Measurements from ENCODE around the gene ROR1.

The ROR1 gene

DNA sequence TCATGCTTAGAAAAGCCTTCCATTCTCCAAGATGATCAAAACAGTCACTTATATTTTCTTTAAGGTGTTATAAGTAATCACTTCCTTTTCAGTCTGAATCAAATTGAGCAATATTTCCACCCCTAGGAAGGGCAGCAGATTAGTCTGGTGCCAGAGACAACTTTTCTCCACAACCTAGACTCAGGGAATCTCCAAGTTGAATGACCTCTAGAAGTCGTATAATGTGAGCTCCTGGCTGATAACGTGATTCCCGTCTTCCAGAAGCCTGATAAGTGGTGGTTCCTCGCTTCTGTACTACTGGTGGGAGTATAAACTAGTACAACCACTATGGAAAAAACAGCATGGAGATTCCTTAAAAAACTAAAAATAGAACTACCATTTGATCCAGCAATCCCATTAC, 251.2 kb downstream of the ROR1 start:
- no peak for DNase-seq (ENCODE audit: low spot score)

DNA sequence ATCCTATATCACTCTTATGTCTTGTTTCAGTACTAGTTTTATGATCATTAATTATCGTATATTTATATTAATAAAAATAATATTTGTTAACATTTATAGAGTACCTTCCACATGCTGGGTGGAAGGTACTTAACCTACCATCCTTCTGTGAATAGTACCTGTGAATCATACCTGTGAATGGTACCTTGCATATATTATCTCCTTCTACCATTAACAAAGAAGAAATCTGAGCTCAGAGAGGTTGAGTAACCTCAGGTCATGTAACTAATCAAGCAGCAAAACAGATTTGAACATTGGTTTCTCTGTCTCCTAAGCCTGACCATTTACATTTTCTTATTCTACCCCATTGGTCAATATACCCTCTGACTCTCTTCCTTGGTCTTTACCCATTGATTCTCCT, 255.2 kb downstream of the ROR1 start:
- DNase-seq (ENCODE audit: low spot score), result no peak

DNA sequence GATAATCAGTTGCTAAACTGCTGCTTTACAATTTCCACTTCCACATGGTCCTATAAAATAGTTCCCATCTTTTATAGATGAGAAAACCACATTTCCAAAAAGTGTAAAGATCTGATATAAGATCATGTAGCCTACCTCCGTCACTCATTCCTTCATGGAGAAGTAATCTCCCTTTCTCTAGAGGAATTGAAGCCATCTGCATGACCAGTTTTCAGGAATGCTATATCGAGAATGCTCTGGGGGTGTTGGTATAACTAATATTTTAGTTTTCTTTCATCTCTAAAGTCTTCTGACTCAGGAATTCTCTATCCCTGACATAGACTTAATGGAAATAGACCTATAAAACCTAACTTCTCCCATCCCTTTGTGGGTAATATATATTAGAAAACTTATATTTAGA, 256.6 kb downstream of the ROR1 start:
- DNase-seq (ENCODE audit: low spot score), result no peak

DNA sequence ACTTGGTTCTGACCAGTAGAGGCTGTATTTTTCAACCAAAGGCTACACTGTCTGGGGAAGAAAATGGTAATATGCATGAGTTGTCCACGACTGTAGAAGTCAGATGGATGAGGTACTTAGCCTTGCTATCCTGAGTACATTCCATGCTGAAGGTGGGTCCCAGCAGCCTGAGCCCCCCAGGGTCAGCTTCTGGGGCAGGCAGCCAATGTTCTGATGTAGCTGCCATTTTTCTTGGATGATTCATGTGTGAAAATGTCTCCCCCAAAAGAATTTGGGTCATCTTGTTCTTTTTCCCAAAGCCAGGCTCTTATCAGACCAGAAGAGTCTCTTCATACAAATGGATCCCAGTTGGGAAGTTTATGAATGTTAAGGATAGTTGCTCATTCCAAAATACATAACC, 257.4 kb downstream of the ROR1 start:
- no peak for DNase-seq (ENCODE audit: low spot score)

DNA sequence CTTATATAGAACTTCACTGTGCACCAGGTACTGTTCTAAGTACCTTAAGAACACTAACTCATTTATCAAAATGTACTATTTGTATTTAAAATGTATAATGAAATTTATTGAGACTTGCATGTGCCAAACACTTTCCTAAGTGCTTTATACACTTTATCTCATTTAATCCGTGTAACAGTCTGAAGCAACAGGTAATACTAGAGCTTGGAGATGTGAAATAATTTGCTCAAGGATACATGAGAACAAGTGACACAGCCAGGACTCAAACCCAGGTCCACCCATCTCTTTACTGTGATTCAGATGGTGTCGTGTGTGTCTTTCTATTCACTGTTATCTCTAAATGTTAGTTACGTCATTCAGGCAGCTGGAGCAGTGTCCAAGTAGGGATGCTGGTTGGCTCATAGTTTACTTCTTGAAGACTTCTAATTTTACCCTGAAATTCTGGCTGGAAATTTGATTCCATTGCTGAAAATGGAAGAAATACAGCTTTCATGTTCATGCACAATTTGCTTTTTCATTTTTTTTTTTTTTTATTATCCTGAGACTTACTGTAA, 259.9 kb downstream of the ROR1 start:
- DNase-seq (ENCODE audit: low spot score), result no peak

DNA sequence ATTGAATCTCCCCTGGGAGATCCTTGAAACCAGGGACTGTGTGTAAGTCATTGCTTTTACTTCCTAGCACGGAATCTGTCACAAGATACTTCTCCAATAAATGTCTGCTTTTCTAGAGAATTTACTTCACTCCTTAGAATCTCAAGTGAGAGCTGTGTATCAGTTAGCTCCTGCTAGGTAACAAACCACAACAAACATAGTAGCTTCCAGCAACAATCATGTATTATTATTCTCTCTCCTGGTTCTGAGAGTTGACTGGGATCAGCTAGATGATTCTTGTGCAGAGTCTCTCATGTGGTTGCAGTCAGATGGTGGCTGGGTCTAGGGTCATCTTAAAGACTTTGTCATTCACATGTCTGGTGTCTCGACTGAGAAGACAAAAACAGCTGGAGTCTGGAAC, 262.7 kb downstream of the ROR1 start:
- DNase-seq (ENCODE audit: low spot score), result no peak

DNA sequence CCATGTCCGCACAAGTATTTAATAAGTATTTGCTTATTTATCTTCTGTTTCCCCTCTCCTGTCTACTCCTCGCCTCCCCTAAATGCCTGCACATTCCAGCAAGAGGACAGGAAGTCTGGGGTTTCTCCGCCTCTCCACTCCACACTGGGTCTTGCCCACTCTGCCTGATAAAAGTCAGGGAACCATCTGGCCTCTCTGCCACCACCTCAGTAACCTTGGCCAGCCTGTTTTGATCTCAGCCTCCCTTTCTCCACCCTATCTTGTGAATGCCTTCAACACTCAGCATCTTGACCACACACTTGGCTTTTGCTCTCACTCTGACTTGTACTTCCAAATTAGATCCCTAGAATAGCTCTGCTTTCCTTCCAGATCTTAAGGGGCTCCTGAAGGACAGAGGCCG, 264.3 kb downstream of the ROR1 start:
- DNase-seq (ENCODE audit: low spot score), result no peak

DNA sequence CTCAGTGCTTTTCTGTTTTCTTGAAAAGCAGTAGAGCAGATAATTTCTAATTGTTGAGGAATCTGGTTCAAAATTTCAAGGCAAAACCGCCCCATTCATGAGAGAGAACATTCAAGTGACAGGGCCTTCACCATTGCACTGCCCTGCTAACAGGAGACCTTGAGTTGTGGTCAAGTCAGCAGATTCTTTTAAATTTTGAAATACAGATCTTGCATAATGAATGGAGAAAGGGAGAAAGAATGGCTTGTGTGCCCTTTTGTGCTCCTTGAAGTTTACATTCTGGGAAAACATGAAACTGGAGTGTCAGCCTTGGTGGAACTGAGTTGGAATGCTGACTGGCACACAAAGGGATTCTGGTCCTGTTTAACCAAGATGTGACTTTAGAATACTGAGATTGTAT, 265.1 kb downstream of the ROR1 start:
- no peak for DNase-seq (ENCODE audit: low spot score)

DNA sequence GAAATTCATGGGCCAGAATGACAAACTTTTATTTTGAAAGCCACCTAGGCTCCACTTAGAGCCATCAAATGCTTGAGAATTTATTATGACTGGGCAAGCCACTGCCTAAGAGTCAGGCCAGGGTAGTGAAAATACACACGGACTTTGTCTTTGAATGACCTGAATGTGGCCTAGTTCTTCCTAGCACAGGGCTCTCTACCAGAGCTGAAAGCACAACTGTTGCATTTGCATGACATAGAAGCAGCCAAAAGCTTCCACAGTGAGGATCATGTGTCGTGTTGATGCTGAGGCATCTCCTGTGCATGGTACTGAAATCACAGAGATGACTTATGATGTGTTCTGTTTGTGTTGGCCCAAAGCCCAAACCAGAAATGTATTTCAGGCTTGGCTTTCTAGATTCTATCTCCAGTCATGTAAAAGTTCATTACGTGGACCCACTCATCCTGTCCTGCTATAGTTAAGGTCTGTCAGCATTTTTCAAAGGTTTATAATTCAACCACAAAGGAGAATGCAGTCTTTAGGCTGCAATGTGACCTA, 265.6 kb downstream of the ROR1 start:
- DNase-seq (ENCODE audit: low spot score), result no peak

DNA sequence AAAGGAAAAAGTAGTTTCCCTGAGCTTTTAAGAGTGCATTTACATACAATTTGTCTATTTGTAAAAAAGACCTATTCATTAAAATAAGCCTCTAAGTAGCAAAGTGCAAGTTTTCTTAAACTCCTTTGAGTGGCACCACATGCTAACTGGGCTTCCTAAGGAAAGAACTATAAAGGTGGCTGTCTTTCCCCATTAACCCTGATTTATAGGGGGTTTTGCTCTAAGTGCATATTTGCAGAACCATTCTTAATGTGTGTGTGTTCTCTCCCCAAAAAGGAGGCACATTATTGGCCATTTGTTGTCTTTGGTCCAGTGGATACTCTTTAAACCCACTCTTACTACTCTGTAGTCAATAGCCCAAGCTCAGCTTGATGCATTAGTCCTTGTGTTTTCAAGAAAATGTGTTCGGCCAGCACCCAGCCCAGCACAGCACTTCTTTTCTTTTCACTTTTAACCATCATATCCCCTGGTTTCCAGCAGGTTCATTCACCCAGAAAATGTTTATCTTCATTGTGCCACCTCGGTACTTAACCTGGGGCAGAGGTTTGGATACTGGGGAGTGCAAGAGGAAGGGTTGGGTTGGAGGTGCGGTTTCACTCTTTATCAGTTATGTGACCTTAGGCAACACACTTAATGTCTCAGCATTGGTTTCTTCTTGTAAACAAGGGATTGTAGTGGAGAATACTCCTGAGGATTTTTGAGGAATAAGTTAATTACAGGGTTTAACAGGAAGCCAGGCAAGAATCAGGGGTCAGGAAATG, 267.7 kb downstream of the ROR1 start:
- no peak for DNase-seq (ENCODE audit: low spot score)

DNA sequence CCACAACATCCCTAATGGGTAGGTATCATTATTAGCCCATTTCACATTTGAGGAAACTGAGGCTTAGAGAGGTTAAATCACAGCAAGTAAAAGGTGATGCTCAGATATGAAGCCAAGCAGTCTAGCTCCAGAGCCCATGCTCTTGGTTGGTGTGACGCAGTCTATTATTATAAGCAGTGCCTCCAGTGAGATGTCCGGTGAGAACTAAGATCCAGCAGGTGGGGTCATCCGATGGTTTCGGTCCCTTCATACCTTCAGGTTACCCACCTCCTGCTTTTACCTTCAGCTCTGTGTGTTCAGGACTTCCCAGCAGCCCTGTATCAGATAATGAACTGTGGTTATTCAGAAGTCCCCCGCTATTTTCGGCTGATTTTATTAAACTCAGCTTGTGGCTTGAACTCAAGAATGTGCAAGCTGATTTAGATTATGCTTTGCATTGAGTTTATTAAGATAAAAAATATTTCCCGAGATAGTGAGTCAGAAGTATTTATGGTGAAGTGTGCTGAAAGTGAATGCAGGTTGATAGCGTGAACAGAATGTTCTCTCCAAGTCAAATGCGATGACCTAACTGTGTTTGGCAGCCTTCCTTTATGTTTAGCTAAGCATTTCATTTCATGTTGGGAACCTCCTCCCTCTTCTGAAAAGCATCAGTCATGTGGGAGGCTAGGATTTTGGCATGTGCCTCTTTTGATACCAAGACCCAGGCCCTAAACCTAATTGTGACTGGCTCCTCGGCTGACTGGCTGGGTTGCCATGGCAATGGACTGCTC, 268.7 kb downstream of the ROR1 start:
- DNase-seq (ENCODE audit: low spot score), result no peak

DNA sequence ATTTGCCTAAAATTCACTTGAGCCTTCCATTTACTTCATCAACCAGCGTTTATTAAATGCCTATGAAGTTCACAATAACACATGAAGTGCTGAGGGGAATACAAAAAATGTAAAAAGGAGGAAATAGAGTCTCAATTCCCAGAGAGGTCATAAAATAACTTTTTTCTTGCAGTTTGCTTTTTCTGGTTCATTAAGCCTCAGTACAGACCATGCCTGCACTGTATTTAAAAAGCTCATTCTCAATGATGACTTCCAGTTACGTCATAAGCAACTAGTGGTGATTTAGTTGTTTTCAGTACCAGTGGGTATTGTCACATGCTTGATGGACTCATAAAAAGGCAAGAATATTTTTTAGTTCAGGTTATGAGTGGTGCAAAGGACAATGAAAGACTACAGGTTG, 269.5 kb downstream of the ROR1 start:
- no peak for DNase-seq (ENCODE audit: low spot score)

DNA sequence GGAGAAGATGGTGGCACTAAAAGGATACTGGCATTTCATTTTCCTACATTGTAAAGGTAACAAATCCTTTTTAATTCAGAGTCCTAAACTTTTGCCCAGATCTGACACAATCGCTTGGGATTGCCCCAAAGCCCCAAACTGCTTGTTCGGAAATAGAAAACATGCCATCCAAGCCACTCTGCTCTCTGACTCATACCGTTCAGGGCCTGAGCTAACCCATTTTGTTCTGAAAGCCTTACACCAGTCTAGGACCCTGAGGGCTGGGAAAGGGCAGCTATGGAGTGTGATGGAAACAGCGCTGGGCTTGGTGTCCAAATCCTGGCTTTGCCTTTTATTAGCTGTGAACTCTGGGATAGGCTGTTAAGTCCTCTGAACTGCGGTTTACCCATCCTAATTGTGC, 270.2 kb downstream of the ROR1 start:
- DNase-seq (ENCODE audit: low spot score), result no peak

DNA sequence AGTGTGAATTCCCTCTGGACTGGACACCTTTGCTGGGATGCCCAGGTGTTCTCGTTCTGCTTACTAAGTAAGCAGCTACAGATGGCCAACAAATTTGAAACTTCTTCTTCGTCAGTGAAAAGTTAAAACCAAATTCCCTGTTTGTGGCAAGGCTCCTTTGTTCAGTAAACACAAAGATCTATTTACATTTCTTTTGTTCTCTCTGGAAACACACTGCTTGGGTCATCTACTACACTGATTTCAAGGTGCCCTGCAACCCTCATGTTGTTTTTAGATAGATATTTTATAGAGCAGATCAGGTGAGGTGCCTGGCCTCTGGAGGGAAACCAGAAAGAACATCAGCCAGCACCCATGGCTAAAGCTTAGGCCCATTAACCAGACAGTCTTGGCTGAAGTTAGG, 272.4 kb downstream of the ROR1 start:
- DNase-seq (ENCODE audit: low spot score), result no peak

DNA sequence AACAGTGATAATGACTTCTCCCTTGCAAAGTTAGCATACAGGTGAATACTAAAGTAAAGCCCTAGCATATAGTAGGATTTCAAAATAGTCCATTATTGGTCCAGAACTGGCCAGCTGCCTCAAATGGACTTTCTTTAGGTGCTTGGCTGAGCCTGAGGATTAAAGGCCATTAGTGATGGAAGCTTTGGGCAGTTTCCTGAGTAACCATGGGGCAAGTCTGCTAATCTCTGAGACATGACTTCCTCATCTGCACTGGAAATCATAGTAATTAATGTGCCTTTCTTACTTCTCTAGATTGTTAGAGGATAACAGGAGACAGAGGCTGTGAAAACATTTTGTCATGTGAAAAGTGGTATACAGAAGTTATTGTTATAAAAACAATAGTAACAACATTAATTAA, 273.1 kb downstream of the ROR1 start:
- DNase-seq (ENCODE audit: low spot score), result no peak

DNA sequence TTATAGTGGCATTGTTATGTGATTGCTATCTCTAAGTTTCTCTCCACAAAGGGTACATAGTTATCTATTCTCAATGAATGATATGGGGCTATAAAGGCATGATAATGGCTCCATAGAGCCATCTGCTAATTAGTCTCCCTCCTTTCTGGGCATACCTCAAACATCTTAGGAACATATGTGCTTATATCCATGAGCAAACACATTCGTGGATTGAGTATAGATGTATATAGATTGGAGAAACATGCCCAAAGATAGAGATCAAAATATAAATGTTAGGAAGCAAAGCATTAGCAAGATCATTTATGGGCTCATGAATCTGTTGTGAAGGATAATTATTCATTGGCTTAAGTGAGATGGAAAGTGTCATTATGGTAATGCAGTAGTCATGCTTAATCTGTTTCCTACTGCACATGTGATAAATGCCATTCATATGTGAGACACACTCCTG, 273.8 kb downstream of the ROR1 start:
- no peak for DNase-seq (ENCODE audit: low spot score)

DNA sequence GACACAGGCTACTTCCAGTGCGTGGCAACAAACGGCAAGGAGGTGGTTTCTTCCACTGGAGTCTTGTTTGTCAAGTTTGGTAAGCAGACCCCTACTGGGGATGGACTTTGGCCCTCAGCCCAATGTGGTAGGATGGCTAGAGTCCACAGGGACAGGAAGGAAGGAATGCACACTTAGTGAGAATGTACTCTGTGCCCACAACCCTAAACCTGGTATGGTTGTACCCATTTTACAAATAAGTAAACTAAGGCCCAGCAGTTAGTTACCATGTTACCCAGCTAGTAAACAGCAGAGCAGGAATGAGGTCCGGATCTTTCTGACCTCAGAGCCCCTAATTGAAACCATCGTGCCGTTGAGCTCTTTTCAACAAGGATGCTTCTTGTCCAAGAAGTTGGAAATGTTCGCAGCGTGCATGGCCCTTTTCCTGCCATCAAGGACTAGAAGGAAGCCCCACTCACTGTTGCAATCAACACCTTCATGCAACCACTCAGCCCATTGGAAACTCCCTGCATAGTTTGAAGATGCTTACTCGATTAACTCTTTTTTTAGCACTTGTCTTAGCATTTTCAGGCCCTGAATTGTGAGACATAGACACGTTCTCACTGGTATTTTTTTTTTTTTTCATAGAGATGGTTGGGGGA, 276.2 kb downstream of the ROR1 start:
- DNase-seq (ENCODE audit: low spot score), result no peak

DNA sequence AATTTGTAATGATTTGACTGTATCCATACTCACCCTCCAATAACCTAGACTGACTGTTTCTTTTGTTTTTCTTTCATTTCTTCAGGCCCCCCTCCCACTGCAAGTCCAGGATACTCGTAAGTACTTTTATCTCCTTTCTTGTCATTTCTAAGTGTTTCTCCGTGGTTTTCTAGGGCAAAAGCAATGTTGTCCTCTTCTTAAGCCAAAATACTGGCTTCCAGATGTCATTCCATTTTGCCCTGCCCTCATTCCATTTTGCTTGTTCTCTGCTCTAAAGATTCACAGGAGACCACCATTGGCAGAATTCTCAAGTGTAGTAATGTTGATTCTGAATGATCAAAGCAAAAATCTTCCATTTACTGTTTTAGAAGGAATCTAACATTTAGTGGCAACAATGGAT, 276.8 kb downstream of the ROR1 start:
- no peak for DNase-seq (ENCODE audit: low spot score)

DNA sequence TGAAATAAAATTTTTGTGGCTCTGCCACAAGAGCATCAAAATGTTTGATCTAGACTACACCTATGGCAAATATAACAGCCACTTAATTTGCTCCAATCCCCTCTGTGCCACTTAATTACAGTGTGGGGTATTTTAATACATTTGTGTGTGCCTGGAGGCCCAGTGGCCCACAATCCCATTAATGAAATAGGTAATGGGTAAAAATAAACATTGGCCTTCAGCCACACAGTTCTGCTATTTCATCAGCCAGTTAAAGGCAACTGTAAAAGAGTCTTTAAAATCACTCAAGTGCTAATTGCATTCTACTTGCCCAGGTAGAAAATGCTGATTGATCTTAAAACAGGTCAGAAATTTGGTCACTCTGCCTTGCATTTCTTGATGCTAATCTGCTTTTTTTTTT, 278.0 kb downstream of the ROR1 start:
- no peak for DNase-seq (ENCODE audit: low spot score)

DNA sequence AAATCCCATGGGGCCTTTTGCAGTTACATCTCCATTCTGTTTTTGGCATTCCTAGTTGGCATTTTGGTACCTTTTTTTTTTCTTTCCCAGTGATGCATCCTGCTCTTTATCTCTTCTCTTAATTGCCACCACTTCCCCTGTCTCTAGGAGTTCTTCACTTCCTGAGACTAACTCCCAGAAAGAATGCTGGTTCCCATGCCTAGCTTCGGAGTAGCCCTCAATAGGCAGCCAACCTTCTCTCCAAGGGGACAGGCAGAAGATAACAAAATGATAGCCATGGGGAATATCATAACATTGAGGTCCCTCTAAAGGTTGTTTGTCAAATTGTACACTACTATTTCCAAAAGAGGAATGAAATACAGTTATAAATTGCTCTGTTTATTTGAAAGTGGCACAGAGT, 279.0 kb downstream of the ROR1 start:
- DNase-seq (ENCODE audit: low spot score), result no peak

DNA sequence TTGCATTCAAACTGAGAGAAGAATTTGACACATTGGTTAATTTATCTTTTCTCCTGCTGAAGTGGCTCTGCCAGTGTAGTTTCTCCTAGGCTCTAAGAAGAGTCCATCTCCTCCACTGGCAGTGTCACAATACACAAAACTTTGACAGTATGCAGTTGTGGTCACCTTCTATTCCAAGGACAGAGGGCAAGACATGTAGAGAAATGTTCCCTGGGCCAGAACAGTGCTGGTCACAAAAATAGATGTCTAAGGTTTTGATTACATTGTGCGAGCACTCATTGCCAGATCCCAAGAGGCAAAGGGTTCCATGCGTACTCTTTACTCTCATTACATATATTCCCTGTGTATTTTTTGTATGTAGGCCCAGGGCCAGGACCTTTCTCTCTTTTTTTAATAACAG, 281.5 kb downstream of the ROR1 start:
- no peak for DNase-seq (ENCODE audit: low spot score)

DNA sequence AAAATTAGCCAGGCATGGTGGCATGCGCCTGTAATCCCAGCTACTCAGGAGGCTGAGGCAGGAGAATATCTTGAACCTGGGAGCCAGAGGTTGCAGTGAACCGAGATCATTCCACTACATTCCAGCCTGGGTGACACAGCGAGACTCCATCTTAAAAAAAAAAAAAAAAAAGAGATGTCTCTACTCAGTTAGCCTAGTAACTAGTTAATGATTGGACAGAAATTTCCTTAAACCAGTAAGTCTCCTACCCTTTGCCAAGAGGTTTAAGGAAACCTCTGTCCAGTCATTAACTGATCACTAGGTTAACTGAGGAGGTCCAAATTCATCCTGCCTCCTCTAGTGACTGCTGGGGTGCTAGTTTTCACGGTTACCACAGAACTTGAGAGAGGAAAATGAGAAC, 285.7 kb downstream of the ROR1 start:
- no peak for DNase-seq (ENCODE audit: low spot score)
